GM23248 (cell line): ENCODE results near the gene SLC12A7. TPM values are rescaled to one million over a fixed set of nuclear protein-coding genes. Genes with fewer than 3 reads are reported as not detected.
"Not testable (repeated sequence)": the region's sequence is repeated elsewhere in the genome, so short reads cannot be mapped to it uniquely, and the experiment has no call there.

Experiments used
- DNase-seq: peaks from one replicate; pipeline ENCODE4 v3.0.0-alpha.2; 2015
- H2AFZ ChIP-seq: fragments of 200-600 bp; sonication (generic); 2 replicates; pipeline ENCODE4 v1.6.1; 2016; ENCODE audit warnings: antibody characterized with exemption
- H3F3A ChIP-seq: fragments of 200-600 bp; sonication (generic); 2 replicates; pipeline ENCODE4 v1.6.1; 2016; ENCODE audit warnings: mild to moderate bottlenecking, antibody characterized with exemption, mixed run types; ENCODE audit not compliant: insufficient read depth
- H3K27ac ChIP-seq: fragments of 200-600 bp; sonication (generic); 2 replicates; pipeline ENCODE4 v1.5.1; 2016; ENCODE audit warnings: mild to moderate bottlenecking
- H3K27me3 ChIP-seq: fragments of 200-600 bp; sonication (generic); replicated peaks from 2 replicates; pipeline ENCODE4 v1.6.1; 2016; ENCODE audit warnings: mild to moderate bottlenecking; ENCODE audit not compliant: insufficient read depth
- H3K36me3 ChIP-seq: fragments of 200-600 bp; sonication (generic); 2 replicates; pipeline ENCODE4 v1.6.1; 2016; ENCODE audit warnings: low read depth, mild to moderate bottlenecking
- H3K4me1 ChIP-seq: fragments of 200-600 bp; sonication (generic); 2 replicates; pipeline ENCODE4 v1.6.1; 2016; ENCODE audit warnings: mild to moderate bottlenecking; ENCODE audit not compliant: insufficient read depth
- H3K4me2 ChIP-seq: fragments of 200-600 bp; sonication (generic); one replicate; pipeline ENCODE4 v1.6.1; 2016; ENCODE audit warnings: mild to moderate bottlenecking; ENCODE audit not compliant: unreplicated experiment
- H3K4me3 ChIP-seq: fragments of 200-600 bp; sonication (generic); 2 replicates; pipeline ENCODE4 v1.5.1; 2016; ENCODE audit warnings: mild to moderate bottlenecking
- H3K79me2 ChIP-seq: fragments of 200-600 bp; sonication (generic); 2 replicates; pipeline ENCODE4 v1.6.1; 2016; ENCODE audit warnings: mild to moderate bottlenecking; ENCODE audit not compliant: insufficient read depth
- H3K9ac ChIP-seq: fragments of 200-600 bp; sonication (generic); 2 replicates; pipeline ENCODE4 v1.6.1; 2016; ENCODE audit warnings: mild to moderate bottlenecking
- H3K9me2 ChIP-seq: fragments of 200-600 bp; sonication (generic); 2 replicates; pipeline ENCODE4 v1.6.1; 2016; ENCODE audit warnings: mixed run types, mild to moderate bottlenecking, moderate library complexity; ENCODE audit not compliant: insufficient read depth
- H3K9me3 ChIP-seq: fragments of 200-600 bp; sonication (generic); one replicate; pipeline ENCODE4 v1.6.1; 2017; ENCODE audit warnings: low read depth
- H4K20me1 ChIP-seq: fragments of 200-600 bp; sonication (generic); 2 replicates; pipeline ENCODE4 v1.6.0; 2016; ENCODE audit not compliant: insufficient read depth
- EZH2 ChIP-seq: fragments of 200-600 bp; sonication (generic); IDR thresholded peaks from 2 replicates; pipeline ENCODE4 v1.6.1; 2018; ENCODE audit warnings: antibody characterized with exemption, mild to moderate bottlenecking; ENCODE audit not compliant: insufficient read depth, poor library complexity, severe bottlenecking
- EZH2phosphoT487 ChIP-seq: fragments of 200-600 bp; sonication (generic); IDR thresholded peaks from 2 replicates; pipeline ENCODE4 v1.6.1; 2018; ENCODE audit warnings: antibody characterized with exemption, moderate library complexity, mild to moderate bottlenecking, low read depth; ENCODE audit not compliant: insufficient read depth
- WGBS, 2 experiments: methylation state at CpG; one replicate each; pipeline ENCODE4 v1.1.6; 2015 to 2017; ENCODE audit warnings: low lambda C conversion rate in 2 of 2, low coverage in 1 of 2; ENCODE audit errors: missing lambda C conversion rate in 2 of 2; 5-methylcytosine and 5-hydroxymethylcytosine counted together
- in situ Hi-C: fragments of 300-500 bp; cut with MboI; formaldehyde crosslinking; loops from 2 replicates; pipeline ENCODE4 v1.15.0; 2020
- polyA plus RNA-seq: library from polyadenylated mRNA; unstranded; fragments of >200 nt; fragmentation: Nextera tagmentation; extraction: Ambion mirVana; gene quantifications from 2 replicates; pipeline ENCODE4 v1.2.1, GENCODE V29; 2016
- total RNA-seq: library from RNA; depleted of rRNA; stranded (reverse); fragments of >200 nt; shearing (Covaris generic); gene quantifications from 2 replicates; pipeline ENCODE4 v1.2.3, GENCODE V29; 2014

SLC12A7 gene
- total and polyA plus RNA-seq, 2 experiments from 2014 or later: 0.75 to 1.9 TPM

DNA sequence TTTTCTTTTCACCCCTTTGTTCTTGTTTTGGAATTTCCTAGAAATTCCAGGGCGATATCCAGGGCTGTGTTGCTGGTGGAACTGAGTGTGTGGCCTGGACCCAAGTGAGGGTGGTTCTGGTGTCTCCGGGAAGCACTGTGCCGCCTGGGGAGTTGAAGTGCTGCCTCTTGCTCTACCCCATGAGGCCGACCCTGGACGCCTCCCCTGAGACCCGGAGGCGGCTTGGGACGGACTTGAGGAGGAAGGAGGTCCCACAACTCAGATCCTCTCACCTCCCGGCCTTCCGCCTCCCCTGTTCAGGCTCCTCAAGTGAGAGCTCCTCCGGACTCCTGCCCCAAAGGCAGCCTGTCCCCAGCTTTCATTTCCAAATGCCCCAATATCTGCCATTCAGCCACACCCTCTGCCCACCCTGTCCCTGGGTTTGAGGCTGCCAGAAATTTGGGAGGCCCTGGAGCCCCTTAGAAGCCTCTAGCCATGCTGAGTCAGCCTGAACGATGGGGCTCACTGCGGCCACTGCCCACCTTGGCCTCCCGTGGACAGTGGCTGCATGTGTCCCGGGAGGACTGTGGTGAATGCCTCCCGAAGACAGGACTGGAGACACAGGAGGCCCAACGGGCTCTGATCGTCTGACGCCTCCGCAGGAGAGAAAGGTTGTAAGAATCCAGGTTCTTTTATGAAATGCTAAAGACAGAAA lies 46.9 kb upstream of the SLC12A7 start:
- WGBS, 2 experiments: 75 to 79% methylated on average over 18 to 20 of the region's 20 CpGs
- no peak for TF ChIP-seq EZH2phosphoT487
- TF ChIP-seq EZH2: no peak
- Histone ChIP-seq H3K4me3 (no peak overlapping the region), H3K36me3 (no peaks in the 10 kb centered on the region), H2AFZ (no peak overlapping the region), H4K20me1 (no peaks in the 10 kb centered on the region), H3K9me2 (no peaks in the 10 kb centered on the region), H3K9me3 (no peaks in the 10 kb centered on the region), H3K27ac (no peak overlapping the region), H3K4me2 (no peak overlapping the region), H3F3A (no peaks in the 10 kb centered on the region), H3K79me2 (no peaks in the 10 kb centered on the region), H3K9ac (no peak overlapping the region), H3K27me3 (peaks cover 11% of the 10 kb centered on the region), H3K4me1 (no peaks in the 10 kb centered on the region)
- in situ Hi-C loops: loop anchor here (25.0 kb wide), 1 partner anchor 496 kb away; no protein-coding TSS in a partner anchor
- no peak for DNase-seq

DNA sequence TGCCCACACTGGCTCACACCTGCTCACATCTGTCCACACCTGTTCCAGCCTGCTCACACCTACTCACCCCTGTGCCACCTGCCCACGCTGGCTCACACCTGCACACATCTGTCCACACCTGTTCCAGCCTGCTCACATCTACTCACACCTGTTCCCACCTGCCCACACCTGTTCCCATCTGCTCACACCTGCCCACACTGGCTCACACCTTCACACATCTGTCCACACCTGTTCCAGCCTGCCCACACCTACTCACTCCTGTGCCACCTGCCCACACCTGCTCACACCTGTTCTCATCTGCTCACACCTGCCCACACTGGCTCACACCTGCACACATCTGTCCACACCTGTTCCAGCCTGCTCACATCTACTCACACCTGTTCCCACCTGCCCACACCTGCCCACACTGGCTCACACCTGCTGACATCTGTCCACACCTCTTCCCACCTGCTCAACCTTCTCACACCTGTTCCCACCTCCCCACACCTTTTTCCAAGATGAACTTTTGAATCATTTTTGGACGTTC lies 45.7 kb upstream of the SLC12A7 start:
- not testable (repeated sequence) for H3K79me2 ChIP-seq, H3K9me3 ChIP-seq, H3K27ac ChIP-seq, H3K4me1 ChIP-seq, H3K9me2 ChIP-seq, H4K20me1 ChIP-seq, H3K4me2 ChIP-seq, H3F3A ChIP-seq, DNase-seq, H3K9ac ChIP-seq, H3K36me3 ChIP-seq, H3K4me3 ChIP-seq, H2AFZ ChIP-seq
- H3K27me3 ChIP-seq: peaks cover 18% of the 10 kb centered on the region
- in situ Hi-C loops: loop anchor here (25.0 kb wide), 1 partner anchor 495 kb away; no protein-coding TSS in a partner anchor
- WGBS, 2 experiments: 58 to 73% methylated on average over 2 of the region's 2 CpGs

DNA sequence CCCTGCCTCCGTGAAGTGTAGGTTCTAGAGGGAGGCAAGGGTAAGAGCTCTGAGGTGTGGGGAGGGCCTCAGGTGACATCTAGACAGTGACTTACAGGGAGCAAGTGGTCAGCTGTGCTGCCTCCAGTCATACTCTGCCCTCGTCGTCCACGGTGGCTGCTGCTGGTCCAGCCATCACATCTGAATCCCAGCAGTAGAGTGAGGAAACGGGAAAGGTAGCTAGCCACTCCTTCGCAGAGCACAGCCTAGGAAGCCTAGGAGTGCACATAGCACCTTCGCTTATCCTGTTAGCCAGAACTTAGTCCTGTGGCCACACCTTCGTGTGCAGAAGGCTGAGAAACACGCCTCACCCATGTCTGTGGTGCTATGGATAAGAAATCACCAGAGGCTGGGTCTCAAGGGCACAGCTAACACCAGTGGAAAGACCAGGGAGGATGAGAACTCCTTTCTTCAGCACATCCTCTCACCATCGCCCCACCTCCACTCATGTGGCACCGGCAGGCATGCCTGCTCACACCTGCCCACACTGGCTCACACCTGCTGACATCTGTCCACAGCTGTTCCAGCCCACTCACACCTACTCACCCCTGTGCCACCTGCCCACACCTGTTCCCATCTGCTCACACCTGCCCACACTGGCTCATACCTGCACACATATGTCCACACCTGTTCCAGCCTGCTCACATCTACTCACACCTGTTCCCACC lies 45.0 kb upstream of the SLC12A7 start:
- Histone ChIP-seq H3K9ac (no peak overlapping the region), H3K4me1 (no peaks in the 10 kb centered on the region), H3K4me3 (no peak overlapping the region), H3K9me3 (no peaks in the 10 kb centered on the region), H3K27me3 (peaks cover 18% of the 10 kb centered on the region), H3K27ac (no peak overlapping the region), H3F3A (no peaks in the 10 kb centered on the region), H3K9me2 (no peaks in the 10 kb centered on the region), H2AFZ (no peak overlapping the region), H3K4me2 (no peak overlapping the region), H4K20me1 (no peaks in the 10 kb centered on the region), H3K36me3 (no peaks in the 10 kb centered on the region), H3K79me2 (no peaks in the 10 kb centered on the region)
- in situ Hi-C loops: loop anchor here (25.0 kb wide), 1 partner anchor 495 kb away; no protein-coding TSS in a partner anchor
- no peak for TF ChIP-seq EZH2
- no peak for TF ChIP-seq EZH2phosphoT487
- no peak for DNase-seq
- WGBS, 2 experiments: 83 to 88% methylated on average over 11 of the region's 11 CpGs

DNA sequence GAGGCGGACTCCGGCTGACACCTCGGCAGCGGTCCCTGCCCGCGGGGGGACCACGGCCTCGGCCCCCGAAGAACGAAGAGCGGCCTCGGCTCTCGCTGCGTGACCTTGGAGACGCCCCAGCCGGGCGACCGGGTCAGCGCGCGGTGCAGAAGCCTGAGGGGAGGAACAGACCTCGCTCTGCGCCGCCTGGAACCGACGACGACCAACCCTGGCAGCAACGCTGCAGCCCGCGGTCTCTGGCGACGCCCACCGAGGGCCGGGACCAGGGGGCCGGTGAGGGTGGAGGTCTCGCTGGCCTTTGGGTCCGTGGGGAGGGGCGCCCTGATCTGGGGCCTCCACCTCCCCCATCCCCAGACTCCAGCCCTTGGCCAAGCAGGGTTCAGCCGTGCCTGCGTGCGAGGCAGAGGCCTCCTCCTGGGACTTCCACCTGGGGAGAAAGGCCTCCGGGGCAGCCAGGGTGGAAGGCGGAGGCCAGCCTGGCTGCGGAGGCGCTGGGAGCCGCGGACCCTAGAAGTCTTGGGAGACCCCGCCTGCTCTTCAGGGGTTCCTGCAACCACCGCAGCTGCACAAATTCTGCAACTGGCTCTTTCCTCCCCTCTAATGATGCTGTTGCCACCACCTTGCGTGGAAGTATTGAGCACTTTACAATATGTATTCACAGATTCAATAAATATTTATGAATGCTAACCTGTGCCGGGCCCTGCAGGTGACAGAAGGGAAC lies 44.3 kb upstream of the SLC12A7 start:
- in situ Hi-C loops: loop anchor here (25.0 kb wide), 1 partner anchor 494 kb away; no protein-coding TSS in a partner anchor
- no peak for TF ChIP-seq EZH2
- TF ChIP-seq EZH2phosphoT487: no peak
- Histone ChIP-seq H3K79me2 (no peaks in the 10 kb centered on the region), H3K4me2 (no peak overlapping the region), H3K9me2 (no peaks in the 10 kb centered on the region), H3K36me3 (no peaks in the 10 kb centered on the region), H2AFZ (no peak overlapping the region), H3F3A (no peaks in the 10 kb centered on the region), H3K9me3 (no peaks in the 10 kb centered on the region), H3K4me3 (no peak overlapping the region), H3K27me3 (peaks cover 18% of the 10 kb centered on the region), H3K9ac (no peak overlapping the region), H3K4me1 (no peaks in the 10 kb centered on the region), H3K27ac (no peak overlapping the region), H4K20me1 (no peaks in the 10 kb centered on the region)
- no peak for DNase-seq
- WGBS, 2 experiments: 26 to 33% methylated on average over 30 to 48 of the region's 51 CpGs
